ENCODE results near the gene TRMO.
A peak's percentile ranks its signal among the peaks of the same experiment; 100 is the strongest.
"Not testable (repeated sequence)": the region's sequence is repeated elsewhere in the genome, so short reads cannot be mapped to it uniquely, and the experiment has no call there.

TRMO gene

GRCh38 chr9:97921959-97922724 is at the start of gene TRMO:
Gene TRMO (minus strand): TSS chr9:97922500. CDS start chr9:97922493, 7 bp downstream.
- DNase-seq (ENCODE audit: low read depth): peak; percentile 99

DNA sequence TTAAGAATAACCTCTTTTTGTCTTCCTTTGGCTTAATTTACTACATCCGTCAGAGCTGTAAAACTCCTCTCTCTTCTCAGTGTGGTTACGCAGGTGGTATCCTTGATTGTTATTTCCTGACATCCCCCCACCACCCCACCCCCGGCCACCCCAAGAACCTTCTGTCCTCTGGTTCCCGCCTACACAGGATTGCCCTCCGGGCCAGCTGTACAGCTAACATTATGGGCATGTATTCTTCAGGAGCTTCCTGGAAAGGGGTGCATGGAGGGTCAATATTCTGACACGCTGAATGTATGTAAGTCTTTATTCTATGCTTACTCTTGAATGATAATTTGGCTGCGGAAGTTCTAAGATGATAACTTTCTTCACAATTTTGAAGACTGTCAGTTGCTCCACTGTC is 47.9 kb upstream of the TRMO start:
- no peak for DNase-seq (ENCODE audit: low read depth)

DNA sequence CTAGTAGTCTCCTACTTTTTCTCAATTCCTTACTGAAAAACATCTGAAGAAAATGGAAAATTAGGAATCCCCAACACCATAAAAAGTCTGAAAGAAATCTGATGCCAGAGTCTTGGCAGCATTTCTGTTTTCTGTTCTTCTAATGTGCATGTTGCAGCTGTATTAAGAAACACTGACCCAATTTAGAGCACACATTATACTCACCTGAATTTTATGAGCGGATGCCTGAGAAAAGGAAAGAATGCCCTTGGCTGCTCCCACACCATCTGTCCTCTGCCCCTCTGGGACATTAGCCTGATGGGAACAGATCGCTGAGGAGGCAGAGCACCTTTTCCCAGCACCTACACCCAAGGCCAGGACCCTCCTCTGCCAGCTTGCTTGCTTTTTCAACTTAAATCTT is 46.7 kb upstream of the TRMO start:
- DNase-seq (ENCODE audit: low read depth): no peak

DNA sequence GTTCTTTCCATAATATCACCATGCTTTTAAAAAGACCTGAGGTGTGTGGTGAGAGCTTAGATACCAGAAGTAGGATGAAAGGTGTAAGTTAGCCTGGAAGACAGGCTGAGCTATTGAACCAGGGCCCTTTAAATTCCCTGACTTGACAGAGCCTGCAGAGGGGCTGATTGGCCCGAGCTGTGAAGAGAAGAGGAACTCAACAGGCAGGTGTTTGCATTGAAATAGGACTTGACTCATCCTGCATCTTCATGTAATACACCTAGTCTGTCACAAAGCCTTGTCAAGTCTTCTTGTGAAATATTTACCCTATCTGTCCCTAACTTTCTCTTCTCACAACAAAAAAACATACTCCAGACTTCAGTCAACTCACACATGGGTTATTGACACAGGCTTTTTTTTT is 44.2 kb upstream of the TRMO start:
- no peak for DNase-seq (ENCODE audit: low read depth)

GRCh38 chr9:97964901-97965300 is 42.6 kb upstream of the TRMO start:
- no peak for DNase-seq (ENCODE audit: low read depth)

- DNase-seq (ENCODE audit: low read depth): no peak
These were observed 40.9 kb upstream of the TRMO start for GRCh38 chr9:97963232-97963631.

- no peak for DNase-seq (ENCODE audit: low read depth)
These were observed 40.3 kb upstream of the TRMO start for GRCh38 chr9:97962575-97962974.

GRCh38 chr9:97962136-97962535 is 39.8 kb upstream of the TRMO start:
- DNase-seq (ENCODE audit: low read depth): no peak

DNA sequence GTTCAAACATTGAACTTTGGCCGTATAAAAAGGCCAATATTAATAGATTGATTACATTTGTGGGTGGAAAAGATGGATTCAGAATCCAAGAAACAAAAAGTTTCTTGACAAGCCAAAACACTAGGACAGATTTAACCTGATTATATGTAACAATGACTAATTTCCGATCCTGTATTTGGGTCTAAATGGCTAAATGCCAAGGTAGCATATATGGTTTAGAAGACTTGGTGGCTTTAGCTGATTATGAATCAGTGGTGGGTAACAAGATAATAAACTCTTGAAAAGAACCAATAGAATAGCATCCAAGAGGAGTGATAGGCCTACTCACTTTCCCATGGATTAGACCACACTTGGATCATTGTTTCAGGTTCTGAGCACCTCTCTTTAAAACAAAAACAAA is 39.1 kb upstream of the TRMO start:
- DNase-seq (ENCODE audit: low read depth): no peak

DNA sequence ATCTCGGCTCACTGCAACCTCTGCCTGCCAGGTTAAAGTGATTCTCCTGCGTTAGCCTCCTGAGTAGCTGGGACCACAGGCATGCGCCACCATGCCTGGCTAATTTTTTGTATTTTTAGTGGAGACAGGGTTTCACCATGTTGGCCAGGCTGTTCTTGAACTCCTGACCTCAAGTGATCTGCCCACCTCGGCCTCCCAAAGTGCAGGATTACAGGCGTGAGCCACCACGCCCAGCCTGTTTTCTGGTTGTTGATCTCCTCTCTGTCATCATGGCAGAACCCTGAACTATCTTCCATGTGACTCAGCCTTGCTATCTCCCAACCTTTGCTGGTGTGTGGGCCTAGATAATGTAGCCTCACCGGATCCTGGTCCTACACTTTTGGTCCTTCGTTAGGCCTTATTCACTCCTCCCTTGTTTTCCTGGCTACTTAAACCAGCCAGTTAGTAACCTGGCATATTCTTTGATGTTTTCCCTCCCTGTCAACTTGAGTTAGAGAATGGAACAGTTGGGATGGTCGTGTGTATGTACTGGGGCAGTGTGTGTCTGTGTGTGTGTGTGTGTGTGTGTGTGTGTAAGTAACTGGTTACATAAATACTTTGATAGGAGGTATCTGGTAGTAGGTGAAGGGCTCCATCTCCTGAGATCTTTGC is 38.5 kb upstream of the TRMO start:
- not testable (repeated sequence) for DNase-seq (ENCODE audit: low read depth)

GRCh38 chr9:97959585-97959984 is 37.3 kb upstream of the TRMO start:
- DNase-seq (ENCODE audit: low read depth): no peak

- DNase-seq (ENCODE audit: low read depth): no peak
These were observed 36.7 kb upstream of the TRMO start for GRCh38 chr9:97958812-97959511.

- no peak for DNase-seq (ENCODE audit: low read depth)
These were observed 34.0 kb upstream of the TRMO start for GRCh38 chr9:97956331-97956730.

DNA sequence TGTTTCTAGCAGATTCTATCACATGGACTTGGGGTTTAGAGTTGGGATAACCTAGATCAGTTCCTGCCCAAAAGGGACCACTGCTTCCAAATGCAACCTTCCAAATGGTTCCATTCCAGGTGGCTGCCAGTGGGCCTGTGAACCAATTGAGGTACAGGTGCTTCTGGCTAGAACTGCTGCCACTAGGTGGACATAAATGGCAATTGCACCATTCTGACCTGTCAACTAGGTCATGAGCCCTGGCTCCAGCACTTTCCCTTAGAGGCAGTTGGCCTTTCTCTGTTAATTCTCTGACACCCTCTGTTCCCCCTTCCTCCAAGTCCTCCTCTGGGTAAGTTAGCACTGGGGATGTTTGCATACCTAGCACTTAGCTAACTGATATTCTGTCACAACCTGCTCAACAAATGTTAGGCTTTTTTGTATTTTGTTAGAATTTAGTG is 32.3 kb upstream of the TRMO start:
- DNase-seq (ENCODE audit: low read depth): peak; percentile 28

DNA sequence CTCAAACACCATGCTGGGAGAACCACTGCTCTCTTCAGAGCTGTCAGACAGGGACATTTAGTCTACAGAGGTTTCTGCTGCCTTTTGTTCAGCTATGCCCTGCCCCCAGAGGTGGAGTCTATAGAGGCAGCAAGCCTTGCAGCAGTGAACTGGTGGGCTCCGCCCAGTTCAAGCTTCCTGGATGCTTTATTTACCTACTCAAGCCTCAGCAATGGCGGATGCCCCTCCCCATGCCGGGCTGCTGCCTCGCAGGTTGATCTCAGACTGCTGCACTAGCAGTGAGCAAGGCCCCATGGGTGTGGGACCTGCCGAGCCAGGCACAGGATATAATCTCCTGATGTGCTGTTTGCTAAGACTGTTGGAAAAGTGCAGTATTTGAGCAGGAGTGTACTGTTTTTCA is 28.6 kb upstream of the TRMO start:
- DNase-seq (ENCODE audit: low read depth): not testable (repeated sequence)

GRCh38 chr9:97947094-97947493 is 24.8 kb upstream of the TRMO start:
- not testable (repeated sequence) for DNase-seq (ENCODE audit: low read depth)

- not testable (repeated sequence) for DNase-seq (ENCODE audit: low read depth)
These were observed 23.2 kb upstream of the TRMO start for GRCh38 chr9:97945470-97945869.

DNA sequence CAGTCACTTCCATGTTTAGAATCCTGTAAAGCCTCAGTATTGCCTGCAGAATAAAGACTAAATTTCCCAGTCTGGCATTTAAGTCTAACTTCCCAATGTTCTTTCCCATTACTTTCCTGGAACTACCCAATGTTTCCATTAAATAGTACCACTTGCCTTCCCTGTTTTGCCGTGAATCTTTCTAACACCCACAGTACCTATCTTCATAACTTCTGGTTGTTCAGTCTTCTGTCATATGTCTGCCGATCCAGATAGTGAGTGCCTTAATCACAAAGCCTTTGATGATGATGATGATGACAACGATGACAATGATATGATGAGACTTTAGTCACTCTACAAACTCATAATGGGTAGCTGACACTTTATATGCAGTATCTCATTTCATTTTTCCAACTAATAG is 22.3 kb upstream of the TRMO start:
- DNase-seq (ENCODE audit: low read depth): no peak

- DNase-seq (ENCODE audit: low read depth): no peak
These were observed 21.1 kb upstream of the TRMO start for GRCh38 chr9:97943308-97943855.

GRCh38 chr9:97941323-97941722 is 19.0 kb upstream of the TRMO start:
- no peak for DNase-seq (ENCODE audit: low read depth)

DNA sequence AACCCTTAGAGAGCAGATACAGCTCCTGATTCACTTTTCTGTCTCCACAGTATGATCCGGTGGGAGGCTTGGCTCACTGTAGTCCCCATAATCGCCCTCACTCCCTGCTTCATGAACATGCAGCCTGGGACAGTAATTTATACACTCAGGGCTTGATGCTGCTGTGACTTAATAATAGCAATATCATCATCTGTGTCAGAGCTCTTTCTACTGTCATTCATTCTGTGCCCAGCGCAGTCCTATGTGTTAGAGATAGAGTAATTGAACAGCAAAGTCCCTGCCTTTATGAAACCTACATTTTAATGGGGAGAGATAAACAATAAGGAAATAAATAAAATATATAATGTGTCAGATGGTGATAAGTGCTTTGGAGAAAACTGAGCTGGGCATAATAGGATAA is 18.4 kb upstream of the TRMO start:
- DNase-seq (ENCODE audit: low read depth): no peak

DNA sequence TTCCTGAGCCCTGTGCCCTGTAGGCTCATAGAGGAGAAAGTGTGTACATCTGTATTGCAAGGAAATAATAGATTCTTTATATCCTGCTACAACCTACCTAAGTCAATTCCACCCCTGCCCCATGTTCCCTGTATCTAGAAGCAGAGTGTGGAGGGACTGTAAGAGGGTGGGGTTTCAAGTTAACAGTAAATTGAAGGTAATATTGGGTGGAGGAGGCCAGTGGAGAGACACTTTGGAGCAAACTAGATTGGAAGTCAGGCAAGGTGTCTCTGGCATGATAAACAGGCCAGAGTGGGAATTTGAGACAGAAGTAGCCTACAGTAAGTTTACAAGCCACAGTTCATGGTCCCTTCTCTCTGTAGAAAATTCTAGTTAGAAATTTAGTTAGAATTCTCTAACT is 17.9 kb upstream of the TRMO start:
- no peak for DNase-seq (ENCODE audit: low read depth)

Data from activated T-cell treated with anti-CD3 and anti-CD28 coated beads for 1 hour (primary cell).